Fibroblast of villous mesenchyme (primary cell): ENCODE results near the gene CMIP. TPM values are rescaled to one million over a fixed set of nuclear protein-coding genes. Genes with fewer than 3 reads are reported as not detected.
A peak's percentile ranks its signal among the peaks of the same experiment; 100 is the strongest.

Experiments used
- DNase-seq: peaks from one replicate; pipeline ENCODE4 v3.0.0-alpha.2; 2010; ENCODE audit warnings: low read depth
- H3K4me3 ChIP-seq: 2 replicates; pipeline ENCODE4 v1.5.1; 2011; ENCODE audit warnings: low read depth, mild to moderate bottlenecking, low read length
- CTCF ChIP-seq: IDR thresholded peaks from 2 replicates; pipeline ENCODE4 v1.5.1; 2012; ENCODE audit warnings: low read depth, mild to moderate bottlenecking, low read length; ENCODE audit not compliant: insufficient read depth
- total RNA-seq: library from RNA; depleted of rRNA; stranded (reverse); fragments of >200 nt; gene quantifications from 2 replicates; pipeline ENCODE4 v1.2.3, GENCODE V29; 2012

The CMIP gene
- total RNA-seq, 1 donor: 7.8 TPM

- no peak for TF ChIP-seq CTCF
- no peak for DNase-seq
- no peak overlapping the region for H3K4me3 ChIP-seq
Measured at GRCh38 chr16:81591545-81591870, 146.9 kb downstream of the CMIP start.

GRCh38 chr16:81592353-81592866, 147.8 kb downstream of the CMIP start:
- H3K4me3 ChIP-seq: no peak overlapping the region
- DNase-seq: no peak
- TF ChIP-seq CTCF: no peak

- no peak overlapping the region for H3K4me3 ChIP-seq
- no peak for TF ChIP-seq CTCF
- DNase-seq: no peak
Measured at GRCh38 chr16:81593481-81593880, 148.9 kb downstream of the CMIP start.

- DNase-seq: peak; percentile 52
- H3K4me3 ChIP-seq: no peak overlapping the region
- no peak for TF ChIP-seq CTCF
Measured at GRCh38 chr16:81595629-81596292, 151.2 kb downstream of the CMIP start.

- no peak for TF ChIP-seq CTCF
- no peak for DNase-seq
- no peak overlapping the region for H3K4me3 ChIP-seq
Measured at GRCh38 chr16:81597079-81597658, 152.6 kb downstream of the CMIP start.

GRCh38 chr16:81598083-81598482, 153.5 kb downstream of the CMIP start:
- TF ChIP-seq CTCF: no peak
- H3K4me3 ChIP-seq: no peak overlapping the region
- no peak for DNase-seq
